Small intestine (tissue), 7 donors: ENCODE data around the gene HOXB3. TPM values are rescaled to one million over a fixed set of nuclear protein-coding genes. Genes with fewer than 3 reads are reported as not detected.

Experiments
- DNase-seq, 2 donors: peaks; one replicate each; pipeline versions ENCODE4 v3.0.0 to v3.0.0-alpha.2; 2013
- FAIRE-seq: peaks from 2 replicates; lab custom pipeline; 2012; peaks lifted over from hg19 to GRCh38; lab: Jason Lieb, UNC
- H3K27ac ChIP-seq, 3 donors: one replicate each; pipeline ENCODE4 v1.5.1; 2013; ENCODE audit warnings: low read length in 2 of 3, mild to moderate bottlenecking in 2 of 3, control low read depth in 1 of 3, inconsistent platforms in 1 of 3, low read depth in 1 of 3, moderate library complexity in 1 of 3
- H3K27me3 ChIP-seq, 3 donors: one replicate each; pipeline ENCODE4 v1.6.1; 2013; ENCODE audit warnings: low read length in 3 of 3, inconsistent platforms in 1 of 3; ENCODE audit not compliant: control insufficient read depth in 3 of 3, insufficient read depth in 3 of 3
- H3K36me3 ChIP-seq, 3 donors: one replicate each; pipeline ENCODE4 v1.6.1; 2013; ENCODE audit warnings: low read length in 3 of 3, inconsistent platforms in 1 of 3, low read depth in 1 of 3, mild to moderate bottlenecking in 1 of 3, moderate library complexity in 1 of 3; ENCODE audit not compliant: control insufficient read depth in 3 of 3, insufficient read depth in 2 of 3
- H3K4me1 ChIP-seq, 3 donors: one replicate each; pipeline ENCODE4 v1.6.1; 2013; ENCODE audit warnings: low read length in 2 of 3, inconsistent platforms in 1 of 3, low read depth in 1 of 3, mild to moderate bottlenecking in 1 of 3, moderate library complexity in 1 of 3; ENCODE audit not compliant: control insufficient read depth in 3 of 3, insufficient read depth in 2 of 3
- H3K4me3 ChIP-seq, 3 donors: one replicate each; pipeline ENCODE4 v1.5.1; 2013; ENCODE audit warnings: low read length in 3 of 3, control low read depth in 1 of 3, inconsistent platforms in 1 of 3, low read depth in 1 of 3, mild to moderate bottlenecking in 1 of 3, moderate library complexity in 1 of 3
- H3K9me3 ChIP-seq, 2 donors: one replicate each; pipeline ENCODE4 v1.6.1; 2013; ENCODE audit warnings: low read depth in 1 of 2, low read length in 1 of 2; ENCODE audit not compliant: control insufficient read depth in 2 of 2, insufficient read depth in 1 of 2
- WGBS, 3 donors: extraction: QIAGEN DNeasy Blood & Tissue Kit; methylation state at CpG; one replicate each; pipeline ENCODE4 v1.1.7; 2013; 5-methylcytosine and 5-hydroxymethylcytosine counted together
- polyA plus RNA-seq, 4 donors: library from polyadenylated mRNA; stranded (reverse) in 3 of 4; unstranded in 1 of 4; fragments of 200-250 nt in 3 of 4; fragments of 120-200 nt in 1 of 4; gene quantifications; one replicate each; pipeline versions ENCODE4 v1.2.1 to v1.2.3, GENCODE V29; 2013
- donor health status: healthy with polysubstance abuse.
- donor health status: control.
- donor health status: control.
- donor health status: Bipolar disorder and iron deficiency.
- donor health status: healthy.

HOXB3 gene
- polyA plus RNA-seq, 4 donors: 1.4 to 19.6 (median 5.7) TPM; not detected in 1

GRCh38 chr17:48622857-48623256 lies 32.8 kb upstream of the HOXB3 start:
- no peaks in the 10 kb centered on the region for H3K36me3 ChIP-seq
- H3K4me1 ChIP-seq: peaks cover 0 to 33% (median 0%) of the 10 kb centered on the region in 3 donors
- H3K4me3 ChIP-seq: no peak overlapping the region
- DNase-seq (no peak), FAIRE-seq (no peak)
- H3K27ac ChIP-seq: no peak overlapping the region
- peaks cover 5 to 99% (median 74%) of the 10 kb centered on the region in 3 donors for H3K27me3 ChIP-seq
- 12 to 40% (median 37%) methylated on average over 11 of the region's 11 CpGs for WGBS, 3 donors
- H3K9me3 ChIP-seq: no peaks in the 10 kb centered on the region

GRCh38 chr17:48621410-48622392 lies 31.7 kb upstream of the HOXB3 start:
- Histone ChIP-seq H3K27ac (no peak overlapping the region), H3K9me3 (no peaks in the 10 kb centered on the region), H3K4me1 (peaks cover 0 to 30% (median 0%) of the 10 kb centered on the region in 3 donors), H3K4me3 (no peak overlapping the region), H3K36me3 (no peaks in the 10 kb centered on the region), H3K27me3 (peaks cover 6 to 99% (median 71%) of the 10 kb centered on the region in 3 donors)
- FAIRE-seq (no peak), DNase-seq (no peak)
- 26 to 31% (median 29%) methylated on average over 41 of the region's 41 CpGs for WGBS, 3 donors

- Histone ChIP-seq H3K4me3 (no peak overlapping the region), H3K27ac (no peak overlapping the region), H3K4me1 (peaks cover 0 to 22% (median 0%) of the 10 kb centered on the region in 3 donors), H3K27me3 (peaks cover 14 to 100% (median 77%) of the 10 kb centered on the region in 3 donors), H3K9me3 (no peaks in the 10 kb centered on the region), H3K36me3 (no peaks in the 10 kb centered on the region)
- DNase-seq (no peak), FAIRE-seq (no peak)
- WGBS, 3 donors: 23 to 49% (median 34%) methylated on average over 6 of the region's 6 CpGs
These were observed 30.6 kb upstream of the HOXB3 start for GRCh38 chr17:48620461-48621139.

- DNase-seq: no peak
- H3K4me3 ChIP-seq: no peak overlapping the region
- H3K36me3 ChIP-seq: no peaks in the 10 kb centered on the region
- peaks cover 0 to 22% (median 0%) of the 10 kb centered on the region in 3 donors for H3K4me1 ChIP-seq
- H3K27ac ChIP-seq: no peak overlapping the region
- peaks cover 14 to 100% (median 79%) of the 10 kb centered on the region in 3 donors for H3K27me3 ChIP-seq
- WGBS, 3 donors: 18 to 46% (median 27%) methylated on average over 32 of the region's 32 CpGs
- no peak for FAIRE-seq
- H3K9me3 ChIP-seq: no peaks in the 10 kb centered on the region
These were observed 29.9 kb upstream of the HOXB3 start for GRCh38 chr17:48619826-48620449.

- Histone ChIP-seq H3K27ac (no peak overlapping the region), H3K4me3 (peak overlapping the region in 1 of 3 donors; percentile 24), H3K36me3 (no peaks in the 10 kb centered on the region), H3K9me3 (no peaks in the 10 kb centered on the region), H3K27me3 (peaks cover 14 to 100% (median 76%) of the 10 kb centered on the region in 3 donors), H3K4me1 (peaks cover 0 to 22% (median 0%) of the 10 kb centered on the region in 3 donors)
- FAIRE-seq (no peak), DNase-seq (peak; percentile 78 to 94)
- WGBS, 3 donors: 3 to 4% (median 4%) methylated on average over 25 of the region's 25 CpGs
These were observed 28.3 kb upstream of the HOXB3 start for GRCh38 chr17:48618256-48618896.

GRCh38 chr17:48617471-48618255 lies 27.6 kb upstream of the HOXB3 start:
- no peaks in the 10 kb centered on the region for H3K36me3 ChIP-seq
- peaks cover 14 to 98% (median 69%) of the 10 kb centered on the region in 3 donors for H3K27me3 ChIP-seq
- no peak overlapping the region for H3K4me3 ChIP-seq
- H3K27ac ChIP-seq: no peak overlapping the region
- FAIRE-seq: no peak
- 10 to 15% (median 13%) methylated on average over 34 to 43 of the region's 43 CpGs for WGBS, 3 donors
- H3K9me3 ChIP-seq: no peaks in the 10 kb centered on the region
- DNase-seq: no peak
- H3K4me1 ChIP-seq: peaks cover 0 to 22% (median 0%) of the 10 kb centered on the region in 3 donors

GRCh38 chr17:48616717-48617470 lies 26.9 kb upstream of the HOXB3 start:
- DNase-seq (no peak), FAIRE-seq (no peak)
- Histone ChIP-seq H3K36me3 (no peaks in the 10 kb centered on the region), H3K4me3 (no peak overlapping the region), H3K27me3 (peaks cover 14 to 98% (median 65%) of the 10 kb centered on the region in 3 donors), H3K4me1 (peaks cover 0 to 22% (median 0%) of the 10 kb centered on the region in 3 donors), H3K9me3 (no peaks in the 10 kb centered on the region), H3K27ac (no peak overlapping the region)
- 9 to 39% (median 21%) methylated on average over 15 of the region's 15 CpGs for WGBS, 3 donors
